Caco-2 (cell line): ENCODE data around the gene KLF7. TPM values are rescaled to one million over a fixed set of nuclear protein-coding genes. Genes with fewer than 3 reads are reported as not detected.

Experiments used
- BruUV-seq: library from RNA; stranded (reverse); fragments of 400-500 nt; replicated peaks from 2 replicates; lab custom pipeline; 2021; lab: Mats Ljungman, UMichigan
- CTCF ChIA-PET: fragments of 300-600 bp; sonication (Branson Sonifier 250); formaldehyde crosslinking; loops from one replicate; lab custom pipeline; 2022; ENCODE audit warnings: antibody characterized with exemption; lab: Charles Lee
- POLR2A ChIA-PET: fragments of 300-600 bp; sonication (Branson Sonifier 250); formaldehyde crosslinking; loops from one replicate; lab custom pipeline; 2022; ENCODE audit warnings: antibody characterized with exemption; lab: Charles Lee
- DNase-seq, 2 experiments: peaks; one replicate each; pipeline versions ENCODE4 v3.0.0 to v3.0.0-alpha.2; 2020 to 2022
- H3K27me3 ChIP-seq: replicated peaks from 2 replicates; pipeline ENCODE4 v1.6.0; 2011; ENCODE audit warnings: low read length; ENCODE audit not compliant: control insufficient read depth, insufficient read depth
- H3K36me3 ChIP-seq: 2 replicates; pipeline ENCODE4 v1.5.1; 2011; ENCODE audit warnings: low read length; ENCODE audit not compliant: control insufficient read depth, insufficient read depth
- H3K4me1 ChIP-seq: fragments of 250-450 bp; sonication (Bioruptor Pico); 2 replicates; pipeline ENCODE4 v1.5.1; 2020; ENCODE audit warnings: mild to moderate bottlenecking
- H3K4me3 ChIP-seq: 2 replicates; pipeline ENCODE4 v1.5.1; 2011; ENCODE audit warnings: low read depth, mild to moderate bottlenecking, control low read depth, low read length
- H3K9me3 ChIP-seq: fragments of 250-450 bp; sonication (Bioruptor Pico); 2 replicates; pipeline ENCODE4 v1.5.1; 2020; ENCODE audit warnings: mild to moderate bottlenecking, moderate library complexity
- H3K27ac Mint-ChIP-seq: one replicate; pipeline ENCODE4 v1.8.0; 2022; ENCODE audit warnings: mixed read lengths; ENCODE audit not compliant: unreplicated experiment
- H3K27me3 Mint-ChIP-seq: one replicate; pipeline ENCODE4 v1.8.0; 2022; ENCODE audit warnings: mixed read lengths; ENCODE audit not compliant: insufficient read depth, unreplicated experiment
- H3K36me3 Mint-ChIP-seq: one replicate; pipeline ENCODE4 v1.8.0; 2022; ENCODE audit warnings: mild to moderate bottlenecking, mixed read lengths; ENCODE audit not compliant: insufficient read depth, unreplicated experiment
- H3K4me1 Mint-ChIP-seq: one replicate; pipeline ENCODE4 v1.8.0; 2022; ENCODE audit warnings: low read depth, mixed read lengths; ENCODE audit not compliant: unreplicated experiment
- H3K4me3 Mint-ChIP-seq: one replicate; pipeline ENCODE4 v1.8.0; 2022; ENCODE audit warnings: mild to moderate bottlenecking, moderate library complexity, mixed read lengths; ENCODE audit not compliant: unreplicated experiment
- H3K9me3 Mint-ChIP-seq: one replicate; pipeline ENCODE4 v1.8.0; 2022; ENCODE audit warnings: mixed read lengths; ENCODE audit not compliant: unreplicated experiment
- CTCF ChIP-seq, 2 experiments: fragments of 200-600 bp in 1 of 2; IDR thresholded peaks; 1 replicate in 1 of 2; 2 replicates in 1 of 2; pipeline versions ENCODE4 v1.5.1 to v1.8.0; 2011 to 2022; ENCODE audit warnings: antibody characterized with exemption in 1 of 2, control low read depth in 1 of 2, inconsistent platforms in 1 of 2, low read depth in 1 of 2, low read length in 1 of 2, mild to moderate bottlenecking in 1 of 2, moderate library complexity in 1 of 2; ENCODE audit not compliant: insufficient read depth in 1 of 2, severe bottlenecking in 1 of 2, unreplicated experiment in 1 of 2
- intact Hi-C: fragments of 100-400 bp; cut with micrococcal nuclease; formaldehyde crosslinking; loops from one replicate; pipeline ENCODE4 v1.10.0; 2022; ENCODE audit not compliant: unreplicated experiment
- total RNA-seq: library from RNA; stranded (reverse); gene quantifications from 2 replicates; pipeline ENCODE4 v1.2.3, GENCODE V29; 2022

The KLF7 gene
- total RNA-seq, 1 experiment from 2014 or later = 0.36 TPM

- Mint-ChIP-seq H3K4me3 (no peak overlapping the region), H3K27ac (peak overlapping the region; percentile 54), H3K9me3 (no peaks in the 10 kb centered on the region), H3K4me1 (peaks cover 11% of the 10 kb centered on the region), H3K36me3 (no peaks in the 10 kb centered on the region), H3K27me3 (no peaks in the 10 kb centered on the region)
- no peak for DNase-seq
- Histone ChIP-seq H3K9me3 (no peaks in the 10 kb centered on the region), H3K4me1 (no peaks in the 10 kb centered on the region; the same call in 1 of the 2 replicates), H3K4me3 (no peak overlapping the region), H3K36me3 (no peaks in the 10 kb centered on the region), H3K27me3 (no peaks in the 10 kb centered on the region; the same call in 1 of the 2 replicates)
- CTCF ChIA-PET = no interaction called here
- intact Hi-C loops = no loop called here
- no TSS peak for BruUV-seq
- no peak for TF ChIP-seq CTCF (IDR thresholded peaks at IDR 0.05; ENCODE audit: insufficient read depth in 1 of 2, low read depth in 1 of 2, low read length in 1 of 2, severe bottlenecking in 1 of 2, unreplicated experiment in 1 of 2)
- POLR2A ChIA-PET = no interaction called here
These were observed 32.3 kb downstream of the KLF7 start for GRCh38 chr2:207133458-207133819.

- H3K4me1 ChIP-seq = no peaks in the 10 kb centered on the region; the same call in 1 of the 2 replicates
- Mint-ChIP-seq H3K9me3 (no peaks in the 10 kb centered on the region), H3K4me3 (no peak overlapping the region), H3K36me3 (no peaks in the 10 kb centered on the region), H3K27me3 (no peaks in the 10 kb centered on the region), H3K27ac (no peak overlapping the region), H3K4me1 (peaks cover 11% of the 10 kb centered on the region)
- intact Hi-C loops = no loop called here
- no peak overlapping the region for H3K4me3 ChIP-seq
- BruUV-seq = no TSS peak
- TF ChIP-seq CTCF (IDR thresholded peaks at IDR 0.05; ENCODE audit: insufficient read depth in 1 of 2, low read depth in 1 of 2, low read length in 1 of 2, severe bottlenecking in 1 of 2, unreplicated experiment in 1 of 2) = no peak
- DNase-seq = no peak
- H3K9me3 ChIP-seq = no peaks in the 10 kb centered on the region
- H3K36me3 ChIP-seq = no peaks in the 10 kb centered on the region
- CTCF ChIA-PET = no interaction called here
- POLR2A ChIA-PET = no interaction called here
- H3K27me3 ChIP-seq = no peaks in the 10 kb centered on the region
These were observed 33.7 kb downstream of the KLF7 start for GRCh38 chr2:207132019-207132418.

DNA sequence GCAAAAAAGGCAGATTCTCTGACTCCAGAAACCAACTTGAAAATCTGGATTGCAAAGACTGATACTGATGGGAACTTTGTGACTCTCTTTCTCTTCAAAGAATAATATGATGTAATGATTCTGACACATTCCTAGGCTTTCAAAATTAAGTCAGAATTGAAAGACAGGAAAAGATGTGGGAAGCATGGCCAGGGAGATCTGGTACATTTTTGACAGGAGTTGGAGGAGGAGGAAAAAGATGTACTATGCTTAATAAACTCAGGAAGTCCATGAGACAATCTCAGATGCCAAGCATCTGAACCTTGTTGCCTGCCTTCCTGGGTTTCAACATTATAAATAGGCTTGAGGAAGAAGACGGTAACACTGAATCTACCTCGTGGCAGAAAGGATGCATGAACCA, 34.2 kb downstream of the KLF7 start:
- H3K36me3 ChIP-seq = no peaks in the 10 kb centered on the region
- H3K4me3 ChIP-seq = no peak overlapping the region

More for the DNA sequence above, 34.2 kb downstream of the KLF7 start:
- H3K27me3 ChIP-seq = no peaks in the 10 kb centered on the region
- no peaks in the 10 kb centered on the region for H3K9me3 ChIP-seq
- H3K27me3 Mint-ChIP-seq = no peaks in the 10 kb centered on the region
- H3K4me3 Mint-ChIP-seq = no peak overlapping the region
- no peaks in the 10 kb centered on the region for H3K9me3 Mint-ChIP-seq
- no peak for TF ChIP-seq CTCF (IDR thresholded peaks at IDR 0.05; ENCODE audit: insufficient read depth in 1 of 2, low read depth in 1 of 2, low read length in 1 of 2, severe bottlenecking in 1 of 2, unreplicated experiment in 1 of 2)
- peaks cover 11% of the 10 kb centered on the region for H3K4me1 Mint-ChIP-seq
- CTCF ChIA-PET = no interaction called here
- DNase-seq = no peak
- H3K27ac Mint-ChIP-seq = no peak overlapping the region
- no peaks in the 10 kb centered on the region; the same call in 1 of the 2 replicates for H3K4me1 ChIP-seq
- no TSS peak for BruUV-seq
- no peaks in the 10 kb centered on the region for H3K36me3 Mint-ChIP-seq
- POLR2A ChIA-PET = no interaction called here
- intact Hi-C loops = no loop called here
